Suprapubic skin (tissue), 4 donors: Measurements from ENCODE around the gene CDC25B. TPM values are rescaled to one million over a fixed set of nuclear protein-coding genes. Genes with fewer than 3 reads are reported as not detected.

Experiments
- DNase-seq, 2 donors: peaks; one replicate each; pipeline ENCODE4 v3.0.0-alpha.2; 2019; ENCODE audit warnings: low spot score in 2 of 2
- H3K27ac ChIP-seq: fragments of 200-600 bp; sonication (generic); one replicate; pipeline ENCODE4 v1.5.1; 2019
- H3K27me3 ChIP-seq: fragments of 200-600 bp; sonication (generic); one replicate; pipeline ENCODE4 v1.5.1; 2019
- H3K36me3 ChIP-seq: fragments of 200-600 bp; sonication (generic); one replicate; pipeline ENCODE4 v1.5.1; 2019
- H3K4me1 ChIP-seq: fragments of 200-600 bp; sonication (generic); one replicate; pipeline ENCODE4 v1.5.1; 2019
- H3K4me3 ChIP-seq: fragments of 200-600 bp; sonication (generic); one replicate; pipeline ENCODE4 v1.5.1; 2019; ENCODE audit warnings: mild to moderate bottlenecking
- H3K9me3 ChIP-seq: fragments of 200-600 bp; sonication (generic); one replicate; pipeline ENCODE4 v1.5.1; 2019
- CTCF ChIP-seq, 2 donors: fragments of 200-600 bp in 1 of 2; fragments of 450-650 bp in 1 of 2; sonication (generic) in 1 of 2; IDR thresholded peaks; one replicate each; pipeline ENCODE4 v1.5.1; 2016 to 2019; ENCODE audit warnings: antibody characterized with exemption in 2 of 2, mild to moderate bottlenecking in 1 of 2, moderate library complexity in 1 of 2
- EP300 ChIP-seq: sonication (generic); formaldehyde crosslinking; IDR thresholded peaks from one replicate; pipeline ENCODE4 v1.6.1; 2017; ENCODE audit warnings: antibody characterized with exemption
- POLR2A ChIP-seq, 2 donors: fragments of 450-650 bp; IDR thresholded peaks; one replicate each; pipeline ENCODE4 v1.6.1; 2017; ENCODE audit warnings: antibody characterized with exemption in 2 of 2, mild to moderate bottlenecking in 2 of 2, moderate library complexity in 2 of 2
- POLR2AphosphoS5 ChIP-seq, 3 donors: sonication (generic); formaldehyde crosslinking; IDR thresholded peaks; one replicate each; pipeline ENCODE4 v1.6.1; 2017; ENCODE audit warnings: antibody characterized with exemption in 3 of 3
- WGBS: methylation state at CpG from one replicate; pipeline ENCODE4 v1.1.5; 2018; 5-methylcytosine and 5-hydroxymethylcytosine counted together
- total RNA-seq, 4 donors: library from RNA; depleted of rRNA; stranded (reverse); fragments of >200 nt; gene quantifications; one replicate each; pipeline ENCODE4 v1.1.0, GENCODE V29; 2016

The CDC25B gene
- total RNA-seq = 10 to 100 TPM; 12.7 to 34.4 (median 23.3) TPM

- Histone ChIP-seq H3K9me3 (no peaks in the 10 kb centered on the region), H3K27me3 (no peaks in the 10 kb centered on the region), H3K27ac (peak within 1 kb of the TSS; percentile 94), H3K4me1 (peaks cover 58% of the 10 kb centered on the region), H3K36me3 (peaks cover 11% of the 10 kb centered on the region), H3K4me3 (peak within 1 kb of the TSS; percentile 65)
- no peak for TF ChIP-seq EP300
- TF ChIP-seq POLR2A (IDR thresholded peaks at IDR 0.05) = peak in 1 of 2 donors; percentile 25
- TF ChIP-seq CTCF (IDR thresholded peaks at IDR 0.05) = peak; percentile 36 to 54
- peak in 1 of 3 donors; percentile 79 for TF ChIP-seq POLR2AphosphoS5 (IDR thresholded peaks at IDR 0.05)
- 0% methylated on average over 16 of the region's 69 CpGs for WGBS
- peak; percentile 97 to 98 for DNase-seq
Measured at GRCh38 chr20:3795511-3796468, at the start of gene CDC25B. TSS of gene CDC25B (plus strand) at chr20:3796310. CDS start at chr20:3796532, 222 bp downstream.

- Histone ChIP-seq H3K4me3 (no peak overlapping the region), H3K27me3 (peaks cover 3% of the 10 kb centered on the region), H3K4me1 (peaks cover 30% of the 10 kb centered on the region), H3K36me3 (peaks cover 24% of the 10 kb centered on the region), H3K27ac (no peak overlapping the region), H3K9me3 (no peaks in the 10 kb centered on the region)
- no peak for DNase-seq
- no peak for TF ChIP-seq POLR2A (IDR thresholded peaks at IDR 0.05)
- TF ChIP-seq POLR2AphosphoS5 (IDR thresholded peaks at IDR 0.05) = no peak
- no peak for TF ChIP-seq EP300
- TF ChIP-seq CTCF (IDR thresholded peaks at IDR 0.05) = no peak
- WGBS = 93% methylated on average over 2 of the region's 2 CpGs
Measured at GRCh38 chr20:3747471-3747870, 48.6 kb upstream of the CDC25B start.

- Histone ChIP-seq H3K27me3 (peaks cover 3% of the 10 kb centered on the region), H3K4me1 (peaks cover 34% of the 10 kb centered on the region), H3K27ac (no peak overlapping the region), H3K36me3 (peaks cover 24% of the 10 kb centered on the region), H3K9me3 (no peaks in the 10 kb centered on the region), H3K4me3 (no peak overlapping the region)
- no peak for DNase-seq
- 81% methylated on average over 4 of the region's 16 CpGs for WGBS
- no peak for TF ChIP-seq POLR2AphosphoS5 (IDR thresholded peaks at IDR 0.05)
- no peak for TF ChIP-seq POLR2A (IDR thresholded peaks at IDR 0.05)
- TF ChIP-seq CTCF (IDR thresholded peaks at IDR 0.05) = no peak
- no peak for TF ChIP-seq EP300
Measured at GRCh38 chr20:3748073-3748472, 48.0 kb upstream of the CDC25B start.

GRCh38 chr20:3749087-3749688 is 46.9 kb upstream of the CDC25B start:
- Histone ChIP-seq H3K27me3 (peaks cover 3% of the 10 kb centered on the region), H3K36me3 (peaks cover 24% of the 10 kb centered on the region), H3K4me3 (no peak overlapping the region), H3K9me3 (no peaks in the 10 kb centered on the region), H3K27ac (no peak overlapping the region), H3K4me1 (peaks cover 35% of the 10 kb centered on the region)
- DNase-seq = no peak
- 72% methylated on average over 22 of the region's 24 CpGs for WGBS
- no peak for TF ChIP-seq EP300
- no peak for TF ChIP-seq POLR2AphosphoS5 (IDR thresholded peaks at IDR 0.05)
- TF ChIP-seq POLR2A (IDR thresholded peaks at IDR 0.05) = no peak
- TF ChIP-seq CTCF (IDR thresholded peaks at IDR 0.05) = no peak
